Activated CD4-positive, alpha-beta T cell treated with anti-CD3 and anti-CD28 coated beads for 4 hours (primary cell): ENCODE measurements around the gene GTF2E1.
"Not testable (repeated sequence)": the region's sequence is repeated elsewhere in the genome, so short reads cannot be mapped to it uniquely, and the experiment has no call there.

ENCODE experiments used
- DNase-seq, 2 donors: peaks; one replicate each; pipeline ENCODE4 v3.0.0-alpha.2; 2020

The GTF2E1 gene

DNA sequence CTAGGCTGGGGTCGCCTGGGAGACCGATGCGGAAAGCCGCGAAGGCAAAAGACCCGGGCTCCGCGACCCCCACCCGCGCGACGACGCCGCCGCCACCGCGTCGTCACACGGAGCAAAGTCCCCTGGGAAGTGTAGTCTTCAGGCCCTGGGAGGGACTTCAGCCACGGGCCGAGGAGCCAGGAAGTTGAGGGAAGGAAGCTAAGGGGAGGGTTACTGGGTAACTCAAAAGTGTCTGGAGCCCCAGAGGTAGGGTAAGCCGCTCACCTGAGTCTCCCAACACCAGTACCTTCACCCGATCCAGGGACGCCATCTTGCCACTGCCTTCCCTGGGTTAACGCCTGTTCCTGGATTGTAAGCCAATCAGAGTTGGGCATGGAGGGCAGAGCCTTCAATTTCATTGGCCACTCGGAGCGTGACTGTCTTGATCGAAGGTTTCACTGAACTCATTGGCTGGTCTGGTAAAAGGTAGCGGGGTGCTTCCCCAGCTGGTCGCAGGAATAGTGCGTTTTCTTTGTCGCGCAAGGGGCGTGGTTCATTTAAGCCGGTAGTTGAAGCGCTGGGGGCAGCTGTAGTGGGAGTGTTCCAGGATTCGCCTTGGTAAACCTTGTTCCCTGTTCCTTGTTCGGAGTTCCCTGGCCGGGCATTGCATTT is at the start of gene GTF2E1, which contains the start of gene RABL3:
Gene GTF2E1, plus strand, starts transcription at position 547 of the 651 bp plus-strand sequence. CDS start 7,809 bp downstream, outside the sequence.
Gene RABL3, minus strand, starts transcription at position 319 of the 651 bp plus-strand sequence. Its CDS starts 9 bp downstream, at position 310.
- DNase-seq = peak; percentile 91 to 97

DNA sequence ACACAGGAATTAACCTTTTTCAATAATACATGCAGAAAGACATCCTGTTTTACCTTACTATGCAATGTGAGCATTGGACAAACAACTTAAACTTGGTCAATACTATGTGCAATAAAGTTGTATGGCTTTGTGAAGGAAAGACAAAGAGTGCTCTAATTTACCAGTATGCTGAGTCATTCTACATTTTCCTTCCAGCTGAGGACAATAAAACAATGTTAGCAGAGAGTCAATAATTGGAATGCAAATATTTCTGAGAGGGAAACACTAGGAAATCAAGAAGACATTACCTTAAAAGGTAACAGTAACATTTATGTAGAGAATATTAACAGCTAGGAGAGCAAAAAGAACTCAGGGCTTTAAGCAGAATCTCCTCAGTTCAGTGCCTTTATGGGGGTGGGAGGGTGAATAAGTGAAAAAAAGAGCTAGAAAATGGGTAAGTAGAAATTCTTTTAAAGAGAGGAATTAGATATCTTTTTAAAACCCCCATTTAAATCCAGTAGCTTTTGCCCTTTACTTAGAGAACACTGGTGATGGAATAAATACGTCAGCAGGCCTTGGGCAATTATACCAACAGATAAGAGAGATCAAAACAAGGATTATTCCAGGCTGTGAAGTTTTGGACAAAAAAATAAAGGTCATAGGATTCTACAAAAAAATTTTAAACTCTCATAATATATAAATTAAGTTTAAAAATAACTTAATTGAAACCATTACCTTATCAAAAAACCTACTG is 48.9 kb upstream of the GTF2E1 start:
- DNase-seq = no peak

DNA sequence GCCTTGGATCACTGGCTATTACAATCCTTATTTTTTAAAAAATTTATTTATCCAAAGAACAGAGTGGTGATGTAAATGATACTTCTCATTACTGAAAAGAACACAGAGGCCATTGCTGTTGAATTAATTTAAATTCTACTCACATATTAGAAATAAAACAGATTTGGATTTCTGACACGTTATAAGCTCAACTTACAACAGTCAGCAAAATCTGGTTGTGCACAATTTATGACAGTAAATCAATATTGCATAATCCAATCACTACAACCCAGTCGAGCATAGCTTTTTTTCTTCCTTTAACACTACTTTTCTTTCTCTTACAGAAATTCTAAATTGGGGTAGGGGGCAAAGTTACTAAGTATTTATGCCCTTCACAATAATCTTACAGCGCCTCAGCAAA is 43.2 kb upstream of the GTF2E1 start:
- DNase-seq = no peak

DNA sequence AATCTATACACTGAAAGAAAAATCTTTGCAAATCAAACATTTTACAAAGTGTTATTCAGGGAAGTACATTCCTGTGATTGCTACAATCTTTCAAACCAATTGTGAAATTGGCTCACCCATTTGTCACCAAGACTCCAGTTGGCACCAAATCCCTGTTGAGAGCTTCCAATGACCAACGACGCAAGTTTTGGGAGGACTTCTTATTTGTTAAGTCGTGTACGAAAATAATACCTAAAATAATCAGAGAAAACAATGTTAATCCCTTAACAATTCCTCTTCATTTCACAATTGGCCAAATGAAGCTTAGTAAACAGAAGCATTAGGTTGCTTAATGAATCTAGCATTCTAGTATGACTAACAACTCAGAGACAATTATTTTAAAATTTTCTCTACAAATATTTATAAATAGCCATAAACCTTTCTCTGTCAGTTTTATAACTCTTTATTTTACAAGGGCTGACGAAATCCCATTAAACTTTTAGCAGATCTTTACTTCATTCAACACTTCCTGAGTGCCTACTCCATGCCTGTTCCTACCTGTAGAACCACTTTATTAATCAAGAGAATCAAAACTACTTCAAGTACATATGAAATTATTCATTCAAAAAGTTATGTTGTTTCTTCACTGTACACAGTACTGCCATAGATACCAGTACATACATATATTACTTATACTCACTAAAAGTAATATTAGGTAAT is 36.5 kb upstream of the GTF2E1 start:
- DNase-seq = no peak

DNA sequence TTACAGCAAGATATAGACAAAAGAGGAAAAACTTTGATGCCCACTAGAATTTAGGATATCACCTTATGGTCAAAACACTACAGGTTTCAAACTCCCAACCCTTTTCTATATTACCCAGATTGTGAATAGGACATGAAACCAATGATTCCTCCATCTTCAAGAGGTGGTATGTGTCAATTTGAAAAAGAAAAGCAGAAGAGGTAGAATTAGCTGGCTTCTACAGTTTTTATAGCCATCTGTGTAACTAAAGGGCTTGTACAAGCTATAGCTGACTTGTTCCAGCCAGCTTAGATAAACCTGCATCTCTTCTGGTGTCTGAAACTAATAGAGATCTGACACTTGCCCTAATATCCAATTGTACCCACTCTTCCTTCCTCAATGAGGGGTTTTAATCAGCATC is 35.6 kb upstream of the GTF2E1 start:
- DNase-seq = no peak

DNA sequence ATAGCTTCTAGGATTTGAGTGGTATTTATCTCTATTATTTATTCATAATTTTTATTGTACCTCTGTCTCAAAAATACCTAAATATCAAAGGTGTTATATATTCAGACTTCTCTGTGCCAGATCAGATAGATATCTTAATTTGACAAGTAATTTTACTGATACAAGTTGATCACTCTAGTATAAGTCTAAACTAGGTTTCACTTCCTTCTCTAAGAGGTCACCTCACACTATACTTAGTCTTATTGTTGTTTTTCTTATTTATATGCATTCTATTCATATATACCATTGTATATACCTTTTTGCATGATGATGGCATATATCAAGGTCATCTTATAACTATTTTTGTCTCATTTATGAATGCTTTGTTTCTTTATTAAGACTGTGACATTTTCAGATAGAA is 34.1 kb upstream of the GTF2E1 start:
- no peak for DNase-seq

DNA sequence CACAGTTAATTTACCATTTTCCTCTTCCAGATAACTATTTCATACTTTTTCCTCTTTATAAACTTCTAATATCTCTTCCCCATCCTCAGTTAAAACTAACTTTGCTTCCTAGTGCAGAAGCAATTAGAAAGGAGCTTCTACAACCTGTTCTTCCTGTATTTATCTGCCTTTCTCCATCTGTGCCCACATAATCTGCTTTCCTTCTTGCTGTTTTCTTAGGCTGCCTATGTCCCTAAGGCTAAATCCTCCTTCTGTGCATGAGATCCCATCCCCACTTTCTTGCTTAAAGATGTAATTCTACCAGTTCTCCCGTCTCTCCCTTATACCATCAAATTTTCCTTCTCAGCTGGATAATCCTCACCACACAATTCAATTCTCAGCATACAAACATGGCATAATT is 32.2 kb upstream of the GTF2E1 start:
- no peak for DNase-seq

DNA sequence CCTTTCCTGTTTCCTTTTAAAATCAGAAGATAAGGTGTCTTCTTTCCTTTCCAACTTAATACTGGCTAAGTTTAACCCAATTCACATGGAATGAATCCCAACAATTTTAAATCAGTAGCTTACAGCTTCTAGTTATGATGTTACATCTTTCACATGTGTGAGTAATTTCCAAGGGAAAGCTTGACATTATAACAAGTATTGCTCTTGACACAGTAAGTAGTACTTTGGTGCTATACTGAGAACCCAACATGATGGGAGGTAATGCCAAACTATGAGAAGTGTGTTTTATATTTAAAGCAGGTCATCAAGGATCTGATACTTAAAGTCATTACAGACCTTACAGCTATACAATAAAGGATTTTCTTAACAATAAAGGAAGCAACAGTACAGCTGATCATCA is 29.3 kb upstream of the GTF2E1 start:
- no peak for DNase-seq

DNA sequence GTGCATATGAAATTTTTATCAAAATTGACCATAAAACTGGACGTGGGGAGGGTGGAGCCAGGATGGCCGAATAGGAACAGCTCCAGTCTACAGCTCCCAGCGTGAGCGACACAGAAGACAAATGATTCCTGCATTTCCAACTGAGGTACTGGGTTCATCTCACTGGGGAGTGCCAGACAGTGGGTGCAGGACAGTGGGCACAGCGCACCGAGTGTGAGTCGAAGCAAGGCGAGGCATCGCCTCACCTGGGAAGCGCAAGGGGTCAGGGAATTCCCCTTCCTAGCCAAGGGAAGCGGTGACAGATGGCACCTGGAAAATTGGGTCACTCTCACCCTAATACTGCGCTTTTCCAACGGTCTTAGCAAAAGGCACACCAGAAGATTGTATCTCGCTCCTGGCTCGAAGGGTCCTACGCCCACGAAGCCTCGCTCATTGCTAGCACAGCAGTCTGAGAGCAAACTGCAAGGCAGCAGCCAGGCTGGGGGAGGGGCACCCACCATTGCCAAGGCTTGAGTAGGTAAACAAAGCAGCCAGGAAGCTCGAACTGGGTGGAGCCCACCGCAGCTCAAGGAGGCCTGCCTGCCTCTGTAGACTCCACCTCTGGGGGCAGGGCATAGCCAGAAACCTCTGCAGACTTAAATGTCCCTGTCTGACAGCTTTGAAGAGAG is 23.2 kb upstream of the GTF2E1 start:
- DNase-seq = peak; percentile 54 to 60

DNA sequence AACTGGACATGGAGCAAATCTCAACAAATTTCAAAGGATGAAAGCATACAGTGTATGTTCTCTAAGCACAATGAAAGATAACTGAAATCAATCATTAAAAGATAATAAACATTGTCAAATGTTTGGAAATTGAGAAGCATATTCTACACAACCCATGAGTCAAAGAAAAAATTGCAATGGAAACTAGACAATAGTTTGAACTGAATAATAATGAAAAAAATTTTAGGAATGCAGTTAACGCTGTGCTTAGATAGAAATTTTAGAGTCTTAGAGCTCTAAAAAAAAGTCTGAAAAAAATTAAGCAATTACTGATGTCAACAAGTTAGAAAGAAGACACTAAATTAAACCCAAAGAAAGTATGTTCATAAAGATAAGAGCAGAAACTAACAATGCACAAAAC is 15.8 kb upstream of the GTF2E1 start:
- DNase-seq = no peak

DNA sequence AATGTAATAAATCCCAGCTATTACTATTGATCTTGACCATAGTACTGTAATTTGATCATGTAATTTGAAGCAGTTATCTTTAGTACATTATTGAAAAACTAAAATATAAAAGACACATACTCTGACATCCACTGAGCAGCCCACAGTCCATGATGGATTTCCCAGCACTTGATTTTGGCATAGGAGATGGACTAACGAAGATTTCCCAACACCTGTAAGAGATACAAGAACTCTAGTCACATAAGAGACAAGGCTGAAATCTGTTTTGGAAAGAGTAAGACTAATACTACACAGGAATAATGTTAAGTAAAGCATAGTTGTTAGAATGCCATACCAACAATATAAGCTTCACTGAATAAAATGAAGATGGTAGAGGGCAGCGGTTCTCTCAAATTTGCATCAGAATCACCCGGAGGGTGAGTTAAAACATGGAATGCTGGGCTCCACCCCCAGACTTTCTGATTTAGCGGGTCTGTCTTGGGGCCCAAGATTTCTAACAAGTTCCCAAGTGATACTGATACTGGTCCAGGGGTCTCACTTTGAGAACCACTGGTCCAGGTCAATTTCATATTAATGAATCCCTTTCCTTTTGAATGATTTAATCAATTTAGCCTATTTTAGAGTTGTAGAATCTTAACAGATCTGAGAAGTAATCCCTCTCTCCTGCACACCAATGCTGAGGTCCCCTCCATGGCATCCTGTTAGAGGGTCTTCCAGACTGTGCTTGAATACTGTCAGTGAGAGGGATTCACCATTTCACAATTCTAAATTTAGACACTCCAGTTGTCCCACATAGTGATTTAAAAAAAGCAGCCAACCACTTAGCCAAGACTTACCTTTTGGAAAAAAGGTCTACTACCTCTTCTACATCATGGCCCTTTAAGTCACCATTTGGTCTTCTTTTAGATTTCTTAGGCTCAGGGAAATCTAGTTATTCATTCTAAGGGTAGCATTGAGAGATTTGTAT is 11.7 kb upstream of the GTF2E1 start:
- no peak for DNase-seq

DNA sequence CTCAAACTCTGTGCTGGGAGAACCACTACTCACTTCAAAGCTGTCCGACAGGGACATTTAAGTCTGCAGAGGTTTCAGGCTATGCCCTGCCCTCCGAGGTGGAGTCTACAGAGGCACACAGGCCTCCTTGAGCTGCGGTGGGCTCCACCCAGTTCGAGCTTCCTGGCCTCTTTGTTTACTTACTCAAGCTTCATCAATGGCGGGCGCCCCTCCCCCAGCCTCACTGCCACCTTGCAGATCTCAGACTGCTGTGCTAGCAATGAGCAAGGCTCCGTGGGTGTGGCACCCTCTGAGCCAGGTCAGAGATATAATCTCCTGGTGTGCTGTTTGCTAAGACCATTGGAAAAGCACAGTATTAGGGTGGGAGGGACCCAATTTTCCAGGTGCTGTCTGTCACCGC is 4.5 kb upstream of the GTF2E1 start:
- not testable (repeated sequence) for DNase-seq

DNA sequence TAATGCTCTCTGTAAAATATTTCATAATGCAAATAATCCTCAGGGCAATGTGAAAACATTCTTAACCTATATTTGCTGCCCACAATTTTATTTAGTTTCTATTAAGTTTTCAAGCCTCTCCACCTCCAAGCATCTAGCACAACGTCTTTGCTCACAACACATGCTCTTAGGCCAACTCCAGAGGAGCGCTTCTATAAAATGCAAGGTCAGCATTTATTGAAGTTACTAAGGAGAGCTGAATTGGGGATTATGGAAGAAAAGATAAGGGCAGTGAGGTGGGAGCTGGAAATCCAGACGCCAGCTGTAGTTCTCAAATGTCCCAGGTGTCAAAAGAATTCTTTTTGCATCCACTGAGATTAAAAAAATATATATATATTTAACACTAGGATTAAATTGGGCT is 1.2 kb upstream of the GTF2E1 start:
- no peak for DNase-seq

DNA sequence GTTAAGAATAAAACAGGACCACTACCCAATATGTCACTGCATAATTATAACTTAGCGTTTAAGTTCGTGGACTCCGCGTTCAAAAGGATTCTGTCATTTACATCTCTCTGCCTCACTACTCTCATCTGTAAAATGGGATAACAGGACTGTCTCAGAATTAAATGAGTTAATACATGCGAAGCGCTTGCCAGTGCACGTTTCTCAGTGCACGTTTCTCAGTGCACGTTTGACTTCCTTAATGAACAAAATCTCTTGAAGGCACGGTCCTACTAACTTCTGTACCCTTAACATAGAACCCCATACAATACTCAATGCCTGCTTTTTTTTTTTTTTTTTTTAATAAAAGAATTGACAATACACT is 727 bp upstream of the GTF2E1 start:
- no peak for DNase-seq

DNA sequence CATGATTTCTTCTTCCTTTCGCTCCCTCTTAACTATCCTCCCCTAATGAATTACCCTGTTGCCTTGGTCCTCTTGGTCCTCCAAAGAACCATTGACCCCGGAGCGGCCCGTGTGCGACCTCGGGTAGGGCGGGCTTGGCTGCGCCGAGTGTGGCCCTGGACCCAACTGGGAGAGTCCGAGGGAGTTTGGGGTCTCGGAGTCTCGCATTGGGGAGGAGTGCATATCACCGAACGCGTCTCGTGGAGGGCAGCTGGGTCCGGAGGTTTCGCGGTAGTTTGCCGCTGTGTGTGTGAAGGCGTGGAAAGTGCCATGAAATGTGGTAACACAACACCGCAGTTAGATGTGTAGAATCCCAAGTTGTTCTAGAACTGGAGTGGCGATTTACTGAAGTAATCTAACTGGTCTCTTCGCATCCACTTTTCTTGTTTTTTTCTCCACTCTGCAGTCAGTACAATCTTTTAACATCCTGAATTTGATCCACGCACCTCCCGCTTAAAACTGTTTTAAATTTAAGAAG is 363 bp downstream of the GTF2E1 start:
- DNase-seq = no peak

DNA sequence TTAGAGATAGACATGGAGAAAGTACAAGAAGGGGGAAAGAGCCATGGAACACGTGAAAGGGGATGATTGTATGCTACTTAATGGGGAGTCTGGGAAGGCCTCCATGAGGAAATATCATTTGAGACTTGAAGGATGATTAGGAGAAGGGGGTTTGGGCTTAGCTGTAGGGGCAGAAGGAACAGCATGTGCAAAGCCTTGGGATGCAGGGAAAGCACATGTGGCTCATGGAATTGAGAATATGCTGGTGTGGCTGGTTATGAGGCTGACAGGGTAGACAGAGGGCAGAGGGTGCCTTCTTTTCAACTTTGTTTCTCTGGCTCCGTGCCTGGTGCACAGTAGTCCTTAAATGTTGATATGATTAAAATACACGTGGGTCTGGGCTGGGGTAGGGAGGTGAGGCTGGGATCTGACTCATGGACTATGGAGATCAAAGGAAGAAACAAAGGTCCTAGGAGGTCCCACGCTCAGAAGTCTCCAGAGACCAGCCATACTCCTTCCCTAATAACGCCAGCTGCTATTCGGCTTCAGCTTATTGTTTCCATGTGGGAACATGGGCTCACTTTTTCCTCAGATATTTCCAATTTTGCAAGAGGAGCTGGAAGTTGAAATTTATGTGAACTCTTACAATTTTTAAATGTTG is 1.1 kb downstream of the GTF2E1 start:
- DNase-seq = no peak

DNA sequence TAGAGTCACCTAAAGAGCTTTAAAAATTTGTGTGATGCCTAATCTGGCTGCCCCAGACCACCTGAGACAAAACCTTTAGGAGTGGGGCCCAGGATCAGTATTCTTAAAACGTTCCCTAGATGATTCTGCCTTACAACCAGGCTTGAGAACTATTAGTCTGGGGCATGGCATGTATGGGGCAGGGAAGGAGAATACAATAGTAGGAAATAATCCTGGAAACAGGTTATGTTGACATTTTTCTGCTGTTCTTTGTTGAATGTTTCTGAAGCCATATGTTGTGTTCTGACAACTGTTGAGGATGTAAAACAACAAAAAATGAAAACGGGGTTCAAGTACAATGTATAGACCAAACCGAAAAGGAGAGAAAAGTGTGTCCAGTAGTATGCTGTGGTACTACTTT is 2.9 kb downstream of the GTF2E1 start:
- DNase-seq = no peak

DNA sequence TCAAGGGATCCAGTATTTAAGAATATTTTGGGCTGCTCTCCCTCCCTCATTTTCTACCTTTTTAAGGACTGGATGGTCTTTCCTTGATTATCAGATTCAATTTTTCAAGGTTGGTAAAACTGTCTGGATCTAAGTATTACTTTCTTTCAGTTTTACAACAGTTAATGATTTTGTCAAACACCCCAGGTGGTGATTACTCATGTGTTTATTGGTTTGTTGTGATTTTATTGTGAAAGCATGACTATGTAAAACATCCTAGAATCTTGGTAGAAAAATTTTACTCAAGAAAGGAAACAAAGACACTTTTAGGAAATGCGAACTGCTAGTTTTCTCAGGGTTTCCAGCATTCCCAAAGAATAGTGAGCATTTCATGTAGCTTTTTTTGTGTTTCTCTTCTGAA is 7.3 kb downstream of the GTF2E1 start:
- no peak for DNase-seq

DNA sequence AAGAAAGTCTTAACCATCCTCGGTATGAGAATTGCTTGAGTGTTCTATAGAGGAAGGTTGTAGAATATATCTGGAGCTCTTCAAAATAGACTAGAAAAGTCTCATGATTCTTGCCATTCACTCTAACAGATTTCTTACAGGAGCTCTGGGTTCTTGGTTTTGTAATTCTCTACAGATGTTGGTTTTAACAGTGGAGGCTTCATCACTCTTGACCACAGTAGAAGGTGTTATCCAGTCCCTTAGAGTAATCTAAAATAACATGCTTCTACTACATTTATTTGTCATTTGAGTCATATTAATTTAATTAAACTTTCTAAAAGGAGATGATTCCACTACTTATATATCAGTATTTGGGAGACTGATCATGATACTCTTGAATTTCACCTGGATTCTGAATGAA is 9.7 kb downstream of the GTF2E1 start:
- no peak for DNase-seq

DNA sequence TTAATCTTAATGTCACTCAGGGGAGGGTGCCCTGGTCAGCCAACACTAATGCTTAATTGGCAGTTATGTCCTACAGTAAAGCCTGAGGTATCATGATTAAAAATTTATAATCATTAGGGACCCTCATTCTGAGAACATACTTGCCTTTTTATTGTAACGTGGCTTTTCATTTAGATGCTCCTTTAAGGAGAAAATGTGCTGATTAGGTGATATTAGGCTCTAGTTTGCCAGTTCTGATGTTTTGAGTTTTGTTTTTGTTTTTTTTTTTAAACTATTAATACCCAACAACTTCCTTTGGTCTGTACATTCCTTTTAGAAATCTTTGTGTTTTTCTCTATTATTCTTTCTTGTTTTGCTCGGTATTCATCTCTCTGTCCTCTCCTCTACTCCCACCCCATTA is 10.3 kb downstream of the GTF2E1 start:
- DNase-seq = no peak

DNA sequence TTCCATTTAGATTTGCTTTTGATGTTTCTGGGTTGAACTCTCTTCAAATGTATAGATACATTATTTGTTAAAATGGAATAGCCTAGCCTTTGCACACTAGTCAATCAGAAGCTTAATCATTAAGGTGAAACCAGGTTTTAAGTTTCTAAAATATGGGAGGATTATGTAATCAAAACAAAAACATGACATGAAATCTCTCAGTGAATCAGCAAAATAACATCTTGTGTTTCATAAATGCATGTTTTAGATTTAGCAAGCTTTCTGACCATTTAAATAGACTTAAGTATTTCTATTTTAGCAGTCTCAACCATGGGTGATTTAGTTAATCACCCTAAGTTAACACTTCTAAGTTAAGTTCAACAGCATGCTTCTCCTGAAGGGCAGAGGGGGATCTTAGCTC is 11.3 kb downstream of the GTF2E1 start:
- DNase-seq = no peak

DNA sequence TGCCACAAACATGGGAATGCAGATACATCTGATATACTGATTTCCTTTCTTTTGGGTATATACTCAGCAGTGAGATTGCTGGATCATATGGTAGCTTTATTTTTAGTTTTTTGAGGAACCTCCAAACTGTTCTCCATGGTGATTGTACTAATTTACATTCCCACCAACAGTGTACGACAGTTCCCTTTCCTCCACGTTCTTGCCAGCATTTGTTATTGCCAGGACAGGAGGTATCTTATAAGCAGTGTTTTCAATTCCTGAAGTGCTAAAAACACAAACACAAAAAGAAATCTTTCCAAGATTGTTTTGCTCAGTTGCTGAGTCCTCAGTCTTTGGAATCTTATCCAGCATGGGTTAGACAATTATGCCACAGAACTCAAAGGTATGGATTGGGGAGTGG is 13.5 kb downstream of the GTF2E1 start:
- no peak for DNase-seq
